Suppressor macrophage treated with lipopolysaccharide for 1 hour (primary cell): ENCODE measurements around the gene ANK3.

Source experiments
- DNase-seq, 3 donors: peaks; one replicate each; pipeline ENCODE4 v3.0.0-alpha.2; 2020 to 2022

ANK3 gene

GRCh38 chr10:60134548-60134947, 255.1 kb downstream of the ANK3 start:
- no peak for DNase-seq

- DNase-seq, result no peak
Observed at GRCh38 chr10:60130130-60130579, 259.5 kb downstream of the ANK3 start.

GRCh38 chr10:60125895-60126294, 263.8 kb downstream of the ANK3 start:
- DNase-seq, result no peak

GRCh38 chr10:60124536-60124935, 265.1 kb downstream of the ANK3 start:
- no peak for DNase-seq

GRCh38 chr10:60123668-60124067, 266.0 kb downstream of the ANK3 start:
- DNase-seq, result peak in 1 of 3 donors; percentile 5

- peak in 1 of 3 donors; percentile 10 for DNase-seq
Observed at GRCh38 chr10:60123172-60123571, 266.5 kb downstream of the ANK3 start.

GRCh38 chr10:60122190-60122589, 267.5 kb downstream of the ANK3 start:
- DNase-seq, result no peak

- peak; percentile 36 to 52 (median 45) for DNase-seq
Observed at GRCh38 chr10:60114765-60115586, 274.7 kb downstream of the ANK3 start.

GRCh38 chr10:60110739-60111138, 278.9 kb downstream of the ANK3 start:
- no peak for DNase-seq

- DNase-seq, result no peak
Observed at GRCh38 chr10:60107308-60107976, 282.2 kb downstream of the ANK3 start.

- no peak for DNase-seq
Observed at GRCh38 chr10:60105295-60105695, 284.4 kb downstream of the ANK3 start.

GRCh38 chr10:60101821-60102220, 287.9 kb downstream of the ANK3 start:
- no peak for DNase-seq

- peak; percentile 39 to 71 (median 65) for DNase-seq
Observed at GRCh38 chr10:60099998-60100747, 289.5 kb downstream of the ANK3 start.

- DNase-seq, result peak; percentile 24 to 31 (median 28)
Observed at GRCh38 chr10:60098677-60099601, 290.7 kb downstream of the ANK3 start.

GRCh38 chr10:60096761-60097513, 292.7 kb downstream of the ANK3 start:
- DNase-seq, result no peak

- no peak for DNase-seq
Observed at GRCh38 chr10:60093317-60093716, 296.4 kb downstream of the ANK3 start.

- DNase-seq, result no peak
Observed at GRCh38 chr10:60086862-60087261, 302.8 kb downstream of the ANK3 start.

- no peak for DNase-seq
Observed at GRCh38 chr10:60086421-60086820, 303.3 kb downstream of the ANK3 start.

- no peak for DNase-seq
Observed at GRCh38 chr10:60082744-60083344, 306.8 kb downstream of the ANK3 start.

GRCh38 chr10:60082341-60082740, 307.3 kb downstream of the ANK3 start:
- no peak for DNase-seq
